ENCODE measurements around the gene RIMBP2. TPM values are rescaled to one million over a fixed set of nuclear protein-coding genes. Genes with fewer than 3 reads are reported as not detected.
A peak's percentile ranks its signal among the peaks of the same experiment; 100 is the strongest.

The RIMBP2 gene
- polyA plus RNA-seq, 1 donor (not counting 4 experiments of a cell fraction or from before 2014, with no cell fraction given) = 0.16 TPM

- TF ChIP-seq EZH2 (IDR thresholded peaks at IDR 0.05; ENCODE audit: low read length) (no peak), CTCF (optimal IDR thresholded peaks at IDR 0.05 in 1 of 3, IDR thresholded peaks at IDR 0.05 in 1 of 3, conservative IDR thresholded peaks at IDR 0.05 in 1 of 3; ENCODE audit: extremely low read depth in 1 of 3, insufficient read depth in 2 of 3, low read length in 3 of 3) (no peak)
- no peaks in the 10 kb centered on the region for H3K9me3 ChIP-seq (ENCODE audit: control insufficient read depth, low read depth, low read length)
- H4K20me1 ChIP-seq (ENCODE audit: control insufficient read depth, extremely low read depth, insufficient read depth, low read length) = no peaks in the 10 kb centered on the region
- H3K79me2 ChIP-seq (ENCODE audit: control insufficient read depth, insufficient read depth, low read length) = no peaks in the 10 kb centered on the region
- no peaks in the 10 kb centered on the region for H3K9me1 ChIP-seq (ENCODE audit: control insufficient read depth, extremely low read depth, insufficient read depth, low read length)
- H3K27ac ChIP-seq (ENCODE audit: control insufficient read depth, insufficient read depth, low read length) = no peak overlapping the region
- no peak for FAIRE-seq
- no peak overlapping the region for H3K9ac ChIP-seq (ENCODE audit: control insufficient read depth, extremely low read depth, insufficient read depth, low read length)
- H2AFZ ChIP-seq (ENCODE audit: control insufficient read depth, low read length) = no peak overlapping the region
- DNase-seq (ENCODE audit: low read depth, low spot score) = no peak
- no peak overlapping the region for H3K4me3 ChIP-seq (ENCODE audit: control insufficient read depth in 2 of 3, extremely low read depth in 1 of 3, insufficient read depth in 2 of 3, low read depth in 1 of 3, low read length in 3 of 3)
- H3K27me3 ChIP-seq (ENCODE audit: control insufficient read depth, extremely low read depth, insufficient read depth, low read length) = no peaks in the 10 kb centered on the region
- no peak overlapping the region for H3K4me2 ChIP-seq (ENCODE audit: control insufficient read depth, extremely low read depth, insufficient read depth, low read depth, low read length)
- no peaks in the 10 kb centered on the region for H3K36me3 ChIP-seq (ENCODE audit: control insufficient read depth in 2 of 2, extremely low read depth in 1 of 2, insufficient read depth in 2 of 2, low read length in 2 of 2)
- dilution Hi-C loops (cut with MboI; ENCODE audit: extremely low pct_ligation_motif_present, low sequenced_read_pairs) = loop anchor here (25.0 kb wide), 1 partner anchor 361 kb away; no protein-coding TSS in a partner anchor
- peaks cover 2% of the 10 kb centered on the region for H3K4me1 ChIP-seq (ENCODE audit: control insufficient read depth, extremely low read depth, insufficient read depth, low read length)
Measured at GRCh38 chr12:130748786-130749185, 32.7 kb upstream of the RIMBP2 start.

GRCh38 chr12:130747867-130748740, 32.0 kb upstream of the RIMBP2 start:
- Histone ChIP-seq H2AFZ (ENCODE audit: control insufficient read depth, low read length) (no peak overlapping the region), H3K4me2 (ENCODE audit: control insufficient read depth, extremely low read depth, insufficient read depth, low read depth, low read length) (no peak overlapping the region), H3K9me1 (ENCODE audit: control insufficient read depth, extremely low read depth, insufficient read depth, low read length) (no peaks in the 10 kb centered on the region), H3K9ac (ENCODE audit: control insufficient read depth, extremely low read depth, insufficient read depth, low read length) (no peak overlapping the region), H3K27me3 (ENCODE audit: control insufficient read depth, extremely low read depth, insufficient read depth, low read length) (no peaks in the 10 kb centered on the region), H4K20me1 (ENCODE audit: control insufficient read depth, extremely low read depth, insufficient read depth, low read length) (no peaks in the 10 kb centered on the region), H3K4me3 (ENCODE audit: control insufficient read depth in 2 of 3, extremely low read depth in 1 of 3, insufficient read depth in 2 of 3, low read depth in 1 of 3, low read length in 3 of 3) (no peak overlapping the region), H3K4me1 (ENCODE audit: control insufficient read depth, extremely low read depth, insufficient read depth, low read length) (peaks cover 2% of the 10 kb centered on the region), H3K36me3 (ENCODE audit: control insufficient read depth in 2 of 2, extremely low read depth in 1 of 2, insufficient read depth in 2 of 2, low read length in 2 of 2) (no peaks in the 10 kb centered on the region), H3K79me2 (ENCODE audit: control insufficient read depth, insufficient read depth, low read length) (no peaks in the 10 kb centered on the region), H3K9me3 (ENCODE audit: control insufficient read depth, low read depth, low read length) (no peaks in the 10 kb centered on the region), H3K27ac (ENCODE audit: control insufficient read depth, insufficient read depth, low read length) (no peak overlapping the region)
- peak; percentile 32 for FAIRE-seq
- TF ChIP-seq CTCF (optimal IDR thresholded peaks at IDR 0.05 in 1 of 3, IDR thresholded peaks at IDR 0.05 in 1 of 3, conservative IDR thresholded peaks at IDR 0.05 in 1 of 3; ENCODE audit: extremely low read depth in 1 of 3, insufficient read depth in 2 of 3, low read length in 3 of 3) (peak; percentile 81 to 94 (median 93)), EZH2 (IDR thresholded peaks at IDR 0.05; ENCODE audit: low read length) (no peak)
- DNase-seq (ENCODE audit: low read depth, low spot score) = no peak
- dilution Hi-C loops (cut with MboI; ENCODE audit: extremely low pct_ligation_motif_present, low sequenced_read_pairs) = loop anchor here (25.0 kb wide), 1 partner anchor 361 kb away; no protein-coding TSS in a partner anchor
